Fibroblast of villous mesenchyme (primary cell): ENCODE measurements around the gene TRAF3. TPM values are rescaled to one million over a fixed set of nuclear protein-coding genes. Genes with fewer than 3 reads are reported as not detected.
"Not testable (repeated sequence)": the region's sequence is repeated elsewhere in the genome, so short reads cannot be mapped to it uniquely, and the experiment has no call there.

Experiments used
- DNase-seq: peaks from one replicate; pipeline ENCODE4 v3.0.0-alpha.2; 2010; ENCODE audit warnings: low read depth
- H3K4me3 ChIP-seq: 2 replicates; pipeline ENCODE4 v1.5.1; 2011; ENCODE audit warnings: low read depth, mild to moderate bottlenecking, low read length
- CTCF ChIP-seq: IDR thresholded peaks from 2 replicates; pipeline ENCODE4 v1.5.1; 2012; ENCODE audit warnings: low read depth, mild to moderate bottlenecking, low read length; ENCODE audit not compliant: insufficient read depth
- total RNA-seq: library from RNA; depleted of rRNA; stranded (reverse); fragments of >200 nt; gene quantifications from 2 replicates; pipeline ENCODE4 v1.2.3, GENCODE V29; 2012

The TRAF3 gene
- total RNA-seq, 1 donor = 30.7 TPM

- no peak overlapping the region for H3K4me3 ChIP-seq
- no peak for TF ChIP-seq CTCF
- no peak for DNase-seq
These were observed 95.9 kb downstream of the TRAF3 start for GRCh38 chr14:102873131-102873530.

- TF ChIP-seq CTCF = no peak
- no peak for DNase-seq
- no peak overlapping the region for H3K4me3 ChIP-seq
These were observed 96.4 kb downstream of the TRAF3 start for GRCh38 chr14:102873546-102874061.

- DNase-seq = no peak
- no peak overlapping the region for H3K4me3 ChIP-seq
- TF ChIP-seq CTCF = no peak
These were observed 98.4 kb downstream of the TRAF3 start for GRCh38 chr14:102875652-102876051.

GRCh38 chr14:102877511-102877910, 100.3 kb downstream of the TRAF3 start:
- not testable (repeated sequence) for DNase-seq, H3K4me3 ChIP-seq

- H3K4me3 ChIP-seq = no peak overlapping the region
- TF ChIP-seq CTCF = no peak
- no peak for DNase-seq
These were observed 101.1 kb downstream of the TRAF3 start for GRCh38 chr14:102878174-102878969.

- no peak for TF ChIP-seq CTCF
- no peak for DNase-seq
- H3K4me3 ChIP-seq = no peak overlapping the region
These were observed 101.8 kb downstream of the TRAF3 start for GRCh38 chr14:102878970-102879460.

- no peak for TF ChIP-seq CTCF
- H3K4me3 ChIP-seq = no peak overlapping the region
- DNase-seq = no peak
These were observed 105.1 kb downstream of the TRAF3 start for GRCh38 chr14:102882226-102882906.
